ENCODE results near the gene TCAIM.

DNA sequence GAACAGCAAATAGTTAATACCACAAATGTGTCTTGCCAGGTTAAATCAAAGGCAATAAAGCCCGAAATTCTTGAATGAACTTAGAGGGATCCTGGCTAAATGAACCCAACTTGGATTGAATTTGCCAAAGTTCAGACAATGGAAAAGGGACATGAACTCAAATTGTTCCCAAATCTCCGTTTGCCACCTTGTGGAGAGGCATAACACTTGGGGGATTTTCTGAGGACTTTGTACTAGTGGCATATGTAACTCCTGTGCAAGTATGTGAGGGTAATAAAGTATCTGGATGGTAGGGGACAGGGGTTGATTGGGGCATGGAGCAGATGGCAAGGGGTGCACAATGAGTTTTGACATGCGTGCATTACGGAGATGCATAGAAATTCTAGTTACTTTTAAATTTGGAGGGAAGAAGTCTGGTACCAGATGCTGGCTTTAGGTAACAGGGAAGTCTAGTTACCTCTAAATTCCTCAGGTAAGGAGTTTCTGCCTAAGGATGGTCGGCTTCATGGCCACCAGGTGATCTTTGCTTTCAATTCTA lies 1.2 kb upstream of the TCAIM start:
- TF ChIP-seq, protein P1, sequence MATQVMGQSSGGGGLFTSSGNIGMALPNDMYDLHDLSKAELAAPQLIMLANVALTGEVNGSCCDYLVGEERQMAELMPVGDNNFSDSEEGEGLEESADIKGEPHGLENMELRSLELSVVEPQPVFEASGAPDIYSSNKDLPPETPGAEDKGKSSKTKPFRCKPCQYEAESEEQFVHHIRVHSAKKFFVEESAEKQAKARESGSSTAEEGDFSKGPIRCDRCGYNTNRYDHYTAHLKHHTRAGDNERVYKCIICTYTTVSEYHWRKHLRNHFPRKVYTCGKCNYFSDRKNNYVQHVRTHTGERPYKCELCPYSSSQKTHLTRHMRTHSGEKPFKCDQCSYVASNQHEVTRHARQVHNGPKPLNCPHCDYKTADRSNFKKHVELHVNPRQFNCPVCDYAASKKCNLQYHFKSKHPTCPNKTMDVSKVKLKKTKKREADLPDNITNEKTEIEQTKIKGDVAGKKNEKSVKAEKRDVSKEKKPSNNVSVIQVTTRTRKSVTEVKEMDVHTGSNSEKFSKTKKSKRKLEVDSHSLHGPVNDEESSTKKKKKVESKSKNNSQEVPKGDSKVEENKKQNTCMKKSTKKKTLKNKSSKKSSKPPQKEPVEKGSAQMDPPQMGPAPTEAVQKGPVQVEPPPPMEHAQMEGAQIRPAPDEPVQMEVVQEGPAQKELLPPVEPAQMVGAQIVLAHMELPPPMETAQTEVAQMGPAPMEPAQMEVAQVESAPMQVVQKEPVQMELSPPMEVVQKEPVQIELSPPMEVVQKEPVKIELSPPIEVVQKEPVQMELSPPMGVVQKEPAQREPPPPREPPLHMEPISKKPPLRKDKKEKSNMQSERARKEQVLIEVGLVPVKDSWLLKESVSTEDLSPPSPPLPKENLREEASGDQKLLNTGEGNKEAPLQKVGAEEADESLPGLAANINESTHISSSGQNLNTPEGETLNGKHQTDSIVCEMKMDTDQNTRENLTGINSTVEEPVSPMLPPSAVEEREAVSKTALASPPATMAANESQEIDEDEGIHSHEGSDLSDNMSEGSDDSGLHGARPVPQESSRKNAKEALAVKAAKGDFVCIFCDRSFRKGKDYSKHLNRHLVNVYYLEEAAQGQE (IDR thresholded peaks at IDR 0.05; ENCODE audit: borderline replicate concordance) = no peak
- TF ChIP-seq EZH2 (IDR thresholded peaks at IDR 0.05; ENCODE audit: borderline replicate concordance, insufficient read depth, low read length, poor library complexity, severe bottlenecking) (no peak), EP300 (conservative IDR thresholded peaks at IDR 0.05; ENCODE audit: poor library complexity, severe bottlenecking) (no peak), POLR2AphosphoS5 (IDR thresholded peaks at IDR 0.05) (no peak)
- TF ChIP-seq, protein P2, sequence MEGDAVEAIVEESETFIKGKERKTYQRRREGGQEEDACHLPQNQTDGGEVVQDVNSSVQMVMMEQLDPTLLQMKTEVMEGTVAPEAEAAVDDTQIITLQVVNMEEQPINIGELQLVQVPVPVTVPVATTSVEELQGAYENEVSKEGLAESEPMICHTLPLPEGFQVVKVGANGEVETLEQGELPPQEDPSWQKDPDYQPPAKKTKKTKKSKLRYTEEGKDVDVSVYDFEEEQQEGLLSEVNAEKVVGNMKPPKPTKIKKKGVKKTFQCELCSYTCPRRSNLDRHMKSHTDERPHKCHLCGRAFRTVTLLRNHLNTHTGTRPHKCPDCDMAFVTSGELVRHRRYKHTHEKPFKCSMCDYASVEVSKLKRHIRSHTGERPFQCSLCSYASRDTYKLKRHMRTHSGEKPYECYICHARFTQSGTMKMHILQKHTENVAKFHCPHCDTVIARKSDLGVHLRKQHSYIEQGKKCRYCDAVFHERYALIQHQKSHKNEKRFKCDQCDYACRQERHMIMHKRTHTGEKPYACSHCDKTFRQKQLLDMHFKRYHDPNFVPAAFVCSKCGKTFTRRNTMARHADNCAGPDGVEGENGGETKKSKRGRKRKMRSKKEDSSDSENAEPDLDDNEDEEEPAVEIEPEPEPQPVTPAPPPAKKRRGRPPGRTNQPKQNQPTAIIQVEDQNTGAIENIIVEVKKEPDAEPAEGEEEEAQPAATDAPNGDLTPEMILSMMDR (IDR thresholded peaks at IDR 0.05; ENCODE audit: poor library complexity, severe bottlenecking) = no peak

Data from neural cell (in vitro differentiated cells).